A549 (cell line): ENCODE measurements around the gene SCYL1.

Experiments used
- CBX2 ChIP-seq: fragments of 200-600 bp; sonication (generic); IDR thresholded peaks from 2 replicates; pipeline ENCODE4 v1.6.1; 2016; ENCODE audit warnings: low read depth, mild to moderate bottlenecking, borderline replicate concordance
- CBX8 ChIP-seq: fragments of 200-600 bp; sonication (generic); IDR thresholded peaks from 2 replicates; pipeline ENCODE4 v1.6.1; 2016
- CHD2 ChIP-seq: fragments of 150-350 bp; IDR thresholded peaks from 2 replicates; pipeline ENCODE4 v1.6.1; 2014; ENCODE audit warnings: low read length; ENCODE audit not compliant: partially characterized antibody
- EP300 ChIP-seq, 2 experiments: fragments of >200 bp; sonication (Bioruptor Twin); formaldehyde crosslinking; IDR thresholded peaks; 2 replicates in 1 of 2; 3 replicates in 1 of 2; pipeline ENCODE4 v1.6.1; 2016 to 2017
- HOXB5 ChIP-seq: fragments of 250-450 bp; sonication (Bioruptor Pico); IDR thresholded peaks from 2 replicates; pipeline ENCODE4 v1.5.0; 2020; ENCODE audit warnings: mild to moderate bottlenecking, moderate library complexity
- JUN ChIP-seq, 2 experiments: fragments of >200 bp; sonication (Bioruptor Twin); formaldehyde crosslinking; IDR thresholded peaks; 2 replicates in 1 of 2; 3 replicates in 1 of 2; pipeline ENCODE4 v1.6.1; 2016 to 2017
- MAZ ChIP-seq: fragments of 150-350 bp; IDR thresholded peaks from 2 replicates; pipeline ENCODE4 v1.6.1; 2014; ENCODE audit warnings: antibody characterized with exemption, low read depth, low read length, borderline replicate concordance
- MYC ChIP-seq: IDR thresholded peaks from 2 replicates; pipeline ENCODE4 v1.6.1; 2012; ENCODE audit warnings: mild to moderate bottlenecking, inconsistent platforms, low read length, improper control_type of control experiment, borderline replicate concordance
- POLR2A ChIP-seq: IDR thresholded peaks from 2 replicates; pipeline ENCODE4 v1.6.1; 2012; ENCODE audit warnings: mild to moderate bottlenecking, low read length
- RFX5 ChIP-seq: fragments of 450-650 bp; IDR thresholded peaks from 2 replicates; pipeline ENCODE4 v1.7.1; 2014; ENCODE audit warnings: antibody characterized with exemption, mild to moderate bottlenecking, moderate library complexity
- SMC3 ChIP-seq: fragments of >200 bp; sonication (Bioruptor Twin); formaldehyde crosslinking; IDR thresholded peaks from 3 replicates; pipeline ENCODE4 v1.6.1; 2018; ENCODE audit warnings: inconsistent platforms
- USF2 ChIP-seq: fragments of 450-650 bp; IDR thresholded peaks from 2 replicates; pipeline ENCODE4 v1.6.1; 2014; ENCODE audit warnings: antibody characterized with exemption
- TF ChIP-seq, protein P1 (sequence below): fragments of >200 bp; sonication (Bioruptor Twin); formaldehyde crosslinking; IDR thresholded peaks from 3 replicates; pipeline ENCODE4 v1.5.1; 2016
- TF ChIP-seq, protein P2 (sequence below): fragments of 250-450 bp; sonication (Bioruptor Pico); IDR thresholded peaks from 2 replicates; pipeline ENCODE4 v1.5.0; 2021; ENCODE audit warnings: mild to moderate bottlenecking, moderate library complexity, borderline replicate concordance

GRCh38 chr11:65505466-65506289, 19.2 kb upstream of the SCYL1 start:
- TF ChIP-seq CHD2, result no peak
- TF ChIP-seq, protein P1, sequence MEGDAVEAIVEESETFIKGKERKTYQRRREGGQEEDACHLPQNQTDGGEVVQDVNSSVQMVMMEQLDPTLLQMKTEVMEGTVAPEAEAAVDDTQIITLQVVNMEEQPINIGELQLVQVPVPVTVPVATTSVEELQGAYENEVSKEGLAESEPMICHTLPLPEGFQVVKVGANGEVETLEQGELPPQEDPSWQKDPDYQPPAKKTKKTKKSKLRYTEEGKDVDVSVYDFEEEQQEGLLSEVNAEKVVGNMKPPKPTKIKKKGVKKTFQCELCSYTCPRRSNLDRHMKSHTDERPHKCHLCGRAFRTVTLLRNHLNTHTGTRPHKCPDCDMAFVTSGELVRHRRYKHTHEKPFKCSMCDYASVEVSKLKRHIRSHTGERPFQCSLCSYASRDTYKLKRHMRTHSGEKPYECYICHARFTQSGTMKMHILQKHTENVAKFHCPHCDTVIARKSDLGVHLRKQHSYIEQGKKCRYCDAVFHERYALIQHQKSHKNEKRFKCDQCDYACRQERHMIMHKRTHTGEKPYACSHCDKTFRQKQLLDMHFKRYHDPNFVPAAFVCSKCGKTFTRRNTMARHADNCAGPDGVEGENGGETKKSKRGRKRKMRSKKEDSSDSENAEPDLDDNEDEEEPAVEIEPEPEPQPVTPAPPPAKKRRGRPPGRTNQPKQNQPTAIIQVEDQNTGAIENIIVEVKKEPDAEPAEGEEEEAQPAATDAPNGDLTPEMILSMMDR, result no peak
- TF ChIP-seq CBX2, result no peak
- no peak for TF ChIP-seq POLR2A
- TF ChIP-seq MYC, result no peak
- no peak for TF ChIP-seq EP300 (IDR thresholded peaks at IDR 0.05)
- TF ChIP-seq RFX5, result no peak
- no peak for TF ChIP-seq USF2
- TF ChIP-seq SMC3, result no peak
- no peak for TF ChIP-seq HOXB5 (CRISPR knock-in tag)
- no peak for TF ChIP-seq CBX8
- TF ChIP-seq JUN (IDR thresholded peaks at IDR 0.05), result peak in 1 of 2 experiments; percentile 42; a peak in 4 of 5 replicates
- no peak for TF ChIP-seq MAZ
- TF ChIP-seq, protein P2, sequence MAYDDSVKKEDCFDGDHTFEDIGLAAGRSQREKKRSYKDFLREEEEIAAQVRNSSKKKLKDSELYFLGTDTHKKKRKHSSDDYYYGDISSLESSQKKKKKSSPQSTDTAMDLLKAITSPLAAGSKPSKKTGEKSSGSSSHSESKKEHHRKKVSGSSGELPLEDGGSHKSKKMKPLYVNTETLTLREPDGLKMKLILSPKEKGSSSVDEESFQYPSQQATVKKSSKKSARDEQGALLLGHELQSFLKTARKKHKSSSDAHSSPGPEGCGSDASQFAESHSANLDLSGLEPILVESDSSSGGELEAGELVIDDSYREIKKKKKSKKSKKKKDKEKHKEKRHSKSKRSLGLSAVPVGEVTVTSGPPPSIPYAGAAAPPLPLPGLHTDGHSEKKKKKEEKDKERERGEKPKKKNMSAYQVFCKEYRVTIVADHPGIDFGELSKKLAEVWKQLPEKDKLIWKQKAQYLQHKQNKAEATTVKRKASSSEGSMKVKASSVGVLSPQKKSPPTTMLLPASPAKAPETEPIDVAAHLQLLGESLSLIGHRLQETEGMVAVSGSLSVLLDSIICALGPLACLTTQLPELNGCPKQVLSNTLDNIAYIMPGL, result peak; percentile 91; the same call in 1 of the 2 replicates
